A673 (cell line): Measurements from ENCODE around the gene FARP1.

ENCODE experiments used
- CTCF ChIP-seq: fragments of 300-800, 200-600 bp; sonication (generic); conservative IDR thresholded peaks from 2 replicates; pipeline ENCODE4 v1.5.1; 2017; ENCODE audit warnings: low read depth, mild to moderate bottlenecking, antibody characterized with exemption, low read length, moderate library complexity, mixed read lengths
- EZH2 ChIP-seq: fragments of 200-600 bp; sonication (generic); IDR thresholded peaks from 2 replicates; pipeline ENCODE4 v1.6.1; 2017; ENCODE audit warnings: borderline replicate concordance, low read depth, mild to moderate bottlenecking, mixed read lengths, antibody characterized with exemption, low read length; ENCODE audit not compliant: poor library complexity, severe bottlenecking

GRCh38 chr13:98342953-98343352 lies 200.1 kb downstream of the FARP1 start:
- no peak for TF ChIP-seq CTCF
- TF ChIP-seq EZH2 = no peak
